Medulla oblongata (tissue), 1 donor: ENCODE data around the gene PSMG2.

Source experiments
- DNase-seq: peaks from one replicate; pipeline ENCODE4 v3.0.0-alpha.2; 2015; ENCODE audit errors: extremely low spot score

Gene PSMG2, protein sequence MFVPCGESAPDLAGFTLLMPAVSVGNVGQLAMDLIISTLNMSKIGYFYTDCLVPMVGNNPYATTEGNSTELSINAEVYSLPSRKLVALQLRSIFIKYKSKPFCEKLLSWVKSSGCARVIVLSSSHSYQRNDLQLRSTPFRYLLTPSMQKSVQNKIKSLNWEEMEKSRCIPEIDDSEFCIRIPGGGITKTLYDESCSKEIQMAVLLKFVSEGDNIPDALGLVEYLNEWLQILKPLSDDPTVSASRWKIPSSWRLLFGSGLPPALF

DNA sequence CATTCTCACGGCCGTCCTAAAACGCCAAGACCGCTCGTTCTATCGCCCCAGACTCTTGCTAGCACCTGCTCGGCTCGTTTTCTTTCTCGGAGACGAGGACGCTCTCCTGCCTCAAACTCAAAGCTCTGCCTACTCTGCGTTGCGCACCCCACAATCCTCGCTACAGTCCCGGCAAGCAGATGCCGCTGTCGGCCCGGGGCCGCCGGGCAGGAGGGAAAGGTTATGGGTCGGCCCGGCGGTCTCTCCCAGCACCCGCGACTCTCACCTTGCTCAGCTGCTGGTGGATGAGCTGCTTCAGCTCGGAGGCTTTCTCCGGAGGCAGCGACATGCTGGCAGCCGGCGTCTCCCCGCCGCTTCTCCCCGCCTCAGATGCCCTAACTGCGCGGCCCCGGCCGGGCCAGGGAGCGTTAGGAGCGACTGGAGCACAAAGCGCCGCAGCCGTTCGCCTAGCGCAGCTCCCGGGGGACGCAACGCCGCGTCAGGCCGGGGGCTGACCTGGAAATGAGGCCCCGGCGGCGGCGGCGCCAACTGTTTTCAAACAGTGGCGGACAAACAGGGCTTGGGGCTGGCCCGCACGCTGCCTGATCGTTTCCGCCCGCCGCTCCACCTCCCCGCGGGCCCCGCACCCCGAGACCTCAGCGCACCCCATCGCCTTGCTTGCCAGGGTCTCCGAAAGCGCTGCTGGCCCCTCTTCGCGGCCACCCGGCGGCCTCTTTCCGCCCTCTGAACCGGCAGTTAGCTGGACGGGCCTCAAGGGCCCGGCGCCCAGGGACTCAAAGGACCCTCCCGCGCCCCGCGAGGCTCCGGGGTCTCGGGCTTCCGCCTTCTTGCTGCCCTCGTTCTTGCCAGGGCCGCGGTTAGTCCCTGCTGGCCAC lies at the start of gene PSMG2, which contains the start of gene CEP76:
PSMG2 (plus strand) TSS at position 822 of the 875 bp plus-strand sequence. CDS start 66 bp downstream, outside the sequence.
CEP76 (minus strand) TSS at position 503 of the 875 bp plus-strand sequence; CDS start at position 328, 175 bp downstream.
- DNase-seq: peak; percentile 87

GRCh38 chr18:12654971-12655370 lies 47.9 kb upstream of the PSMG2 start:
- DNase-seq: no peak

DNA sequence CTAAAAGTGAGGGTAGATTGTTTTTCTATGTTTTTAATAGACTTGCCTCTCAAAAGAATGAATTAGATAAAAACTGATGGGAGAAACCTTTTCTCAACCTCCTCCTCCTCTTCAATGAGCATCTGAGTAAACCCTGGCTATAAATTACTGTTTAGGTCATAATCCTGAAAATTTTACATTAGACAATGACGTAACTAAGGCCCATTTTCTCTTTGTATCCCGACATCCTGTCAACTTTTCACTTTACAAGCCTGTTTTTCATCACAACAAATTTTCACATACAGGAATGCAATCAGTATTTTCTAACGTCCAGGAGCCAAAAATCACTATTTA lies 46.3 kb upstream of the PSMG2 start:
- peak; percentile 16 for DNase-seq

GRCh38 chr18:12656938-12657683 lies 45.7 kb upstream of the PSMG2 start:
- peak; percentile 49 for DNase-seq

DNA sequence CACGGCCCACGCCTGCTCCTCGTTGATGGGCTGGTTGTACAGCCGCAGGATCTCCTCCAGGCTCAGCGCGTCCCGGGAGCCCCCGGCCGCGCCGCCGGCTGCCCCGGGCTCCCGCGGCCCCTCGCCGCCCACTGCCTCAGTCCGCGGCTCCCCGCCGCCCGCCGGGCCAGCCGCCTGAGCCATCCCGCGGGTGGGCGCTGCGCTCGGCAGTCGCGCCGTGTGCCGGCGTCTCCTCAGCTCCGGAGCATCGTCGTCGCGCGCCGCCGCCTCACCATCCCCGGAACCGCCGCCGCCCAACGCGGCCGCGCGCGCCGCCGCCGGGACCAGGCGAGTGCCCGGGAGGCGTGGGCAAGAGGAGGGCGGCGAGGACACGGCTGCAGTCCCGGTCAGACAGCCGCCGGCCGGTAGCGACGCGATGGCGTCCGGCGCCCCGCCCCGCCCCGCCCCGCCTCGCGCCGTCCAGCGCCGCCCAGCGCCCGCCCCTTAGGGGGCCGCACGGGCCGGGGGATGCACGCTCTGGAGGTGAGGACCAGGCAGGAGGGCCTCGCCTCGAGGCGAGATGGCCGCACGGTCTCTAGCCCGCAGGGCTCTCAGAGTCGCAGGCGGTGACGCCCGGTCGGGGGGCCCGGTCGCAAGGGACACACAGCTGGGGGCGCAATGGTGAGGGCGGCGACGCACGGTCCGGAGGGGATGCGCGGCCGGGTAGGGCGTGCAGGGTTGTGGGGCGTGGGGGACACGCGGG lies 45.0 kb upstream of the PSMG2 start, which contains the start of gene SPIRE1:
SPIRE1 (minus strand) TSS at position 424 of the 742 bp plus-strand sequence; CDS start at position 183, 241 bp downstream.
- peak; percentile 71 for DNase-seq

GRCh38 chr18:12658426-12659138 lies 44.3 kb upstream of the PSMG2 start:
- DNase-seq: peak; percentile 44

DNA sequence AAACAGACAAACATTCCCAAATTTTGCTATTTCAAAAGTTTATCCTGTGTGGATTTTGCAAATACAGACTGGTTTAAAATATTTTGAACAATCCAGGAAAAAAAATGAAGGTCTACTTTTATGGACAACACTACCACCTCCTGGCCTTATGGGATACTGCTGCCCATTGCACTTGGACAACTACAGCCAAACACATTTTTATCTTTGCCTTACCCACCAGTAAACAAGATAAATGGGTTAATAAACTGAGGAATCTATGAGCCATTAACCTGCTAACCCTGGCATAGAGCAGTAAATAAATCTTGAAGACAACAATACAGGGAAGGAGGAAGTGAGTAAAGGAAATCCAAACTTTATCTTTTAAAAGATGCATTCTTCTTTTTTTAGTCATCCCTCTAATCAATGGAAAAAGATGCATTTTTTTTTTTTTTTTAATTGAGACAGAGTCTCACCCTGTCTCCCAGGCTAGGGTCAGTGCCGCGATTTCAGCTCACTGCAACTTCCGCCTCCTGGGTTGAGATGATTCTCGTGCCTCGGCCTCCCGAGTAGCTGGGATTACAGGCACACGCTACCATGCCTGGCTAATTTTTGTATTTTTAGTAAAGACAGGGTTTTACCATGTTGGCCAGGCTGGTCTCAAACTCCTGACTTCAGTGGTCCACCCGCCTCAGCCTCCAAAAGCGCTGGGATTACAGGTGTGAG lies 42.8 kb upstream of the PSMG2 start:
- peak; percentile 83 for DNase-seq

DNA sequence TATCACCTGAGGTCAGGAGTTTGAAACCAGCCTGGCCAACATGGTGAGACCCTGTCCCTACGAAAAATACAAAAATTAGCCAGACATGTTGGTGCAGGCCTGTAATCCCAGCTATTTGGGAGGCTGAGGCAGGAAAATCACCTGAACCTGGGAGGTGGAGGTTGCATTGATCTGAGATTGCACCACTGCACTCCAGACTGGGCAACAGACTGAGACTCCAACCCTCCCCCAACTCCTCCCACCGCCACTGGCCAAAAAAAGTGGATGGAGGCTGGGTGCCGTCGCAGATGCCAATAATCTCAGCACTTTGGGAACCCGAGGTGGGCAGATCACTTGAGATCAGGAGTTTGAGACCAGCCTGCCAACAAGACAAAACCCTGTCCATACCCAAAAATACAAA lies 34.8 kb upstream of the PSMG2 start:
- no peak for DNase-seq

DNA sequence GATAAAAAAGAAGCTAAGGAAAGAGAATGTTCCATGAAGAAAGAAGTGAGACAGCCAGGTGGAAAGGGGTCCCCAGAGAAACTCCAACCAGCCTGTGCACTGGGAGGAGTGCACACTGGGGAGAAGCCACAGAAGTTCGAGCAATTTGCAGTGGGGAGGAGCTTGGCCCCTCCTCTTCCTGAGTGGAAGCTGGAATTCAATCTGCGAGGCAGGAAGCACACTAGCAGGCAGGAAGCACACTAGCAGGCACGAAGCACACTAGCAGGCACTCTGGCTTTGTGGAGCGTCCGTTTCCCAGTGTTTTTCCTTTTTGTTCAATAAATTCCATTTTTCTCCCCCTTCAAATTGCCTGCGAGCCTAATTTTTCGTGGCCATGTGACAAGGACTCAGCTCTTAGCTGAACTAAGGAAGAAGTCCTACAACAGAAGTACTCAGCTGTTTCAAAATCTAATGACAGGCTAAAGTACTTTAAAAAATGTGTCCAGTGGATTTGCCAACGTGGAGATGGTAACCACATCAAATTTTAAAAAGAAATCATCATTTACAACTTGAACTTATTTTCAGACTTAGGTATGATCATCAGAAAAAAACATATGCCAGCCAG lies 23.6 kb upstream of the PSMG2 start:
- peak; percentile 51 for DNase-seq

GRCh38 chr18:12686100-12686499 lies 16.7 kb upstream of the PSMG2 start:
- DNase-seq: no peak

GRCh38 chr18:12689256-12689850 lies 13.5 kb upstream of the PSMG2 start:
- DNase-seq: no peak

DNA sequence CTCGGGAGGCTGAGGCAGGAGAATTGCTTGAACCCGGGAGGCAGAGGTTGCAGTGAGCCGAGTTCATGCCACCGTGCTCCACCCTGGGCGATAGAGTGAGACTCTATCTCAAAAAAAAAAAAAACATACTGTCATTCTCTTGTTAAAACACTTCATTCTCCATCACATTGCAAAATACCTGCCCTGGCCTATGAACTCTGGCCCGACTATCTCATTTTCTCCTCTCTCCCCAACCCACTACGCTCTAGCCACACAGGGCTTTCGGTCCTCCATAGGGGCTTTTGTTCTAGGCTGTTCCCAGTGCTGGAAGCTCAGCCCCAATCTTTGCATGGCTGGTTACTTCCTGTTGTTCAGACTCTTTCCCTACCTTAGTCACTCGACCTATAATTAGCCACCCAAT lies 10.6 kb upstream of the PSMG2 start:
- DNase-seq: no peak

GRCh38 chr18:12694032-12694431 lies 8.8 kb upstream of the PSMG2 start:
- DNase-seq: no peak

- DNase-seq: no peak
Observed at GRCh38 chr18:12699747-12700146, 3.1 kb upstream of the PSMG2 start.

DNA sequence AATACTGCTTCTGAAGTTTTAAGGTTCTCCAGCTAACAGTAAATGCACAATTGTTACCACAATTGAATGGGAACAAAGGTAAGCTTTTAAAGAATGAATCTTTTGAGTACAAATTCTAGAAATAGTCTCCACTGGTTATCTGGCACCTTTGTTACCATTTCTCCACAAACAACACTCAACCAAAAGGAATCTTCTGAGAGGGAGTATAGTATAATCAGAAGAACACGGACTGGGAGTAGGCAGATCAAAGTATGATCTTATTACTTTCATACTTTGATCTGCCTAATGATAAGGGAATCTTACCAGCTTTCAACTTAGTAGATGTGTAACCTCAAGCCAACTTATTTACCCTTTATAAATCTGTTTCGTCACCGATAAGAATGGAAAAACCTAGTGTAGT lies 1.7 kb upstream of the PSMG2 start:
- no peak for DNase-seq

DNA sequence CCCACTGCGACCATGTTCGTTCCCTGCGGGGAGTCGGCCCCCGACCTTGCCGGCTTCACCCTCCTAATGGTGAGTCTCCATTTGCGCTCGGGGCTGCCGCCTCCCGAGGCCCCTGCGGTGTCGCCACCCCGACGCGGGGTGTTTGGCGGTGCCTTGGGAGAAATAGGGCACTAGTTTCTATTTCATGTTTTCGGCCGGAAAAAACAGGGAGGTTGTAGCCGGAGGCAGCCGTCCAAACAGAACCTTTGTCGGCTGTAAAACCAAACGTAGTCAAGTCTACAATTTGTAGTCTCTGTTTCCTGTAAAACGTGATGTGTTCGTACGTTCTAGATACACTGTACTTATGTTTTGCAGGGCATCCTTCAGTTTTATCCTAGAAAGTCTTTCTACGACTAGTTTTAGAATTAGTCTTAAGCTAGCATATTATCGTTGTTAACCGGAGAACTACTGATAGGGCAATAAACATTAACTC lies 290 bp downstream of the PSMG2 start:
- DNase-seq: no peak

DNA sequence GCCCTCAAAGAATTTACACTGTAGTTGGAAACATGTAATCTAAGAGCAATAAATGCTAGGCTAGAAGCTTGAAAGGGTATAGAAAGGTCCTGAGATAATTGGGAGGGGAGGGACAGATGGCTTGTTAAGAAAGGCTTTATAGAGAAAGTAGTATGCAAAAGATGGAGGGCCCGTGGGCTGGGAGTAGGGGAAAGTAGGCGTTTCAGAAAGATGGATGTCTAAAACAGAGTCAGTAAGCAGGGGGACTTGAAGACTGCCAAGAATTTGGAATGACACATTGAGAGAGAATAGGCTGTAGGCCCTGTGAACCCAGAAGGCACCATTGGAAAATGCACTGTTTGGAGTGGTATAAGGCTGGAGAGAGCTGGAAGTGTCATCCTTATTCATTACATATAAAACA lies 822 bp downstream of the PSMG2 start:
- peak; percentile 7 for DNase-seq

DNA sequence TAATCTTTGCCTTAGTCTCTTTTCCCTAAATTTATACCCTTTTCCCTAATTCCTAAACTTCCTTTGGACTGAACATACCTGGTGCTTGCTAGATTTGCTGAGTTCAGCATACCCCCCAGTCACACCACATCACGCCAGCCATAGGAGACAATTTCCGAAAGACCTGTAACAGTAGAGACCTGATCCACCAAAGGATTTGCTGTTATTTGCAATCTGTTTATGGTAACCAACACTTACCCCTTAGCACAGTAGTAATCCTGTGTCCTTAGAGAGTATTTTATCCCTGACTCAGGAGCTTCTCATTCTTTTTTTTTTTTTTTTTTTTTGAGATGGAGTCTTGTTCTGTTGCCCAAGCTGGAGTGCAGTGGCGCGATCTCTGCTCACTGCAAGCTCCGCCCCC lies 8.6 kb downstream of the PSMG2 start:
- no peak for DNase-seq
